Measurements from ENCODE around the gene KLLN.
A peak's percentile ranks its signal among the peaks of the same experiment; 100 is the strongest.
"Not testable (repeated sequence)": the region's sequence is repeated elsewhere in the genome, so short reads cannot be mapped to it uniquely, and the experiment has no call there.

Gene KLLN

GRCh38 chr10:87863053-87863943 is at the start of gene KLLN, which contains the start of gene PTEN:
Gene KLLN (minus strand): TSS chr10:87863533. CDS start chr10:87862487, 1,046 bp downstream.
Gene PTEN (plus strand): TSS chr10:87863625. CDS start chr10:87864470, 845 bp downstream.
- DNase-seq, result peak; percentile 95

- not testable (repeated sequence) for DNase-seq
Observed at GRCh38 chr10:87903396-87903795, 40.1 kb upstream of the KLLN start.

- not testable (repeated sequence) for DNase-seq
Observed at GRCh38 chr10:87897957-87898356, 34.6 kb upstream of the KLLN start.

- no peak for DNase-seq
Observed at GRCh38 chr10:87896216-87896615, 32.9 kb upstream of the KLLN start.

- DNase-seq, result no peak
Observed at GRCh38 chr10:87895430-87895829, 32.1 kb upstream of the KLLN start.

GRCh38 chr10:87887548-87888289 is 24.4 kb upstream of the KLLN start:
- DNase-seq, result no peak

- DNase-seq, result no peak
Observed at GRCh38 chr10:87887146-87887545, 23.8 kb upstream of the KLLN start.

- DNase-seq, result no peak
Observed at GRCh38 chr10:87886635-87887034, 23.3 kb upstream of the KLLN start.

GRCh38 chr10:87882555-87883294 is 19.4 kb upstream of the KLLN start:
- DNase-seq, result no peak

GRCh38 chr10:87881373-87882059 is 18.2 kb upstream of the KLLN start:
- DNase-seq, result not testable (repeated sequence)

- no peak for DNase-seq
Observed at GRCh38 chr10:87880336-87880735, 17.0 kb upstream of the KLLN start.

GRCh38 chr10:87878664-87879459 is 15.5 kb upstream of the KLLN start:
- no peak for DNase-seq

GRCh38 chr10:87875929-87876571 is 12.7 kb upstream of the KLLN start:
- no peak for DNase-seq

- no peak for DNase-seq
Observed at GRCh38 chr10:87873656-87874055, 10.3 kb upstream of the KLLN start.

- no peak for DNase-seq
Observed at GRCh38 chr10:87872828-87873227, 9.5 kb upstream of the KLLN start.

GRCh38 chr10:87869773-87870551 is 6.6 kb upstream of the KLLN start:
- no peak for DNase-seq

- not testable (repeated sequence) for DNase-seq
Observed at GRCh38 chr10:87869139-87869538, 5.8 kb upstream of the KLLN start.

- no peak for DNase-seq
Observed at GRCh38 chr10:87868277-87868676, 4.9 kb upstream of the KLLN start.

GRCh38 chr10:87867453-87867852 is 4.1 kb upstream of the KLLN start:
- DNase-seq, result no peak

- DNase-seq, result no peak
Observed at GRCh38 chr10:87866412-87866974, 3.2 kb upstream of the KLLN start.
